ENCODE data around the gene PHLPP1. TPM values are rescaled to one million over a fixed set of nuclear protein-coding genes. Genes with fewer than 3 reads are reported as not detected.
A peak's percentile ranks its signal among the peaks of the same experiment; 100 is the strongest.

The PHLPP1 gene
- total and polyA plus RNA-seq, 2 donors: 6.6 to 27.3 TPM

DNA sequence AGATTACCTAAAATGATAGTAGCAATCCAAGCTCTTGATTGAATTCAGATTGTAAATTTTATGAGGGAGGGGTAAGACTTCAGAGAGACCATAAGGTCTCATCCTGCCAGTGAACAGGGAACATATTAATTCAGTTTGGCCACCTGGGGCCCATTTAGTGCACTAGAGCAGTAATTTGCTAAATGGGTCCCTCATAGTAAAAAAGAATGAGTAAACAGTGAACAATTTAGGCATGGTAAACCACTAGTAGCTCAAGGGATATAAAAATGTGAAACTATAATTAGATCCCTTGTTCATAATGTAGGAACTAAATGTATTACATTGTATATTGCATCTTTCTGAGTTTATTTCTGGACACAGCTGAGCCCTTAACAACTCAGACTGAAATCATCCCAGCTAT is 4.9 kb upstream of the PHLPP1 start:
- Histone ChIP-seq H3K4me1 (ENCODE audit: insufficient read depth) (no peaks in the 10 kb centered on the region), H3K4me3 (ENCODE audit: low read depth, low read length) (no peak overlapping the region), H3K36me3 (ENCODE audit: insufficient read depth) (no peaks in the 10 kb centered on the region), H3K27ac (ENCODE audit: low read depth) (no peak overlapping the region)
- DNase-seq (ENCODE audit: extremely low spot score): no peak

DNA sequence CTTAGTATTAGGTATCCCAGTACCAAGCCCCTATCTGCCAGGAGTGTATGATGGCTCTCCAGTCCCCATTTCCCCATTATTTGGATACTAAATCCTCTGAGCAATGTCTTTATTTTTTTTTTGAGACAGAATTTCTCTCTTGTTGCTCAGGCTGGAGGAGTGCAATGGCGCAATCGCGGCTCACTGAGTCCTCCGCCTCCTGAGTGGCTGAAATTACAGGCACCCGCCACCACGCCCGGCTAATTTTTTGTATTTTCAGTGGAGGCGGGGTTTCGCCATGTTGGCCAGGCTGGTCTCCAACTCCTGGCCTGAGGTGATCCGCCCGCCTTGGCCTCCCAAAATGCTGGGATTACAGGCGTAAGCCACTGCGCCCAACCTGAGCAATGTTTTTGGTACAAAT is 3.6 kb upstream of the PHLPP1 start:
- Histone ChIP-seq H3K4me3 (ENCODE audit: low read depth, low read length) (no peak overlapping the region), H3K27ac (ENCODE audit: low read depth) (no peak overlapping the region), H3K36me3 (ENCODE audit: insufficient read depth) (no peaks in the 10 kb centered on the region), H3K4me1 (ENCODE audit: insufficient read depth) (no peaks in the 10 kb centered on the region)
- DNase-seq (ENCODE audit: extremely low spot score): no peak
- 98% methylated on average over 13 of the region's 13 CpGs for whole genome bisulfite sequencing

DNA sequence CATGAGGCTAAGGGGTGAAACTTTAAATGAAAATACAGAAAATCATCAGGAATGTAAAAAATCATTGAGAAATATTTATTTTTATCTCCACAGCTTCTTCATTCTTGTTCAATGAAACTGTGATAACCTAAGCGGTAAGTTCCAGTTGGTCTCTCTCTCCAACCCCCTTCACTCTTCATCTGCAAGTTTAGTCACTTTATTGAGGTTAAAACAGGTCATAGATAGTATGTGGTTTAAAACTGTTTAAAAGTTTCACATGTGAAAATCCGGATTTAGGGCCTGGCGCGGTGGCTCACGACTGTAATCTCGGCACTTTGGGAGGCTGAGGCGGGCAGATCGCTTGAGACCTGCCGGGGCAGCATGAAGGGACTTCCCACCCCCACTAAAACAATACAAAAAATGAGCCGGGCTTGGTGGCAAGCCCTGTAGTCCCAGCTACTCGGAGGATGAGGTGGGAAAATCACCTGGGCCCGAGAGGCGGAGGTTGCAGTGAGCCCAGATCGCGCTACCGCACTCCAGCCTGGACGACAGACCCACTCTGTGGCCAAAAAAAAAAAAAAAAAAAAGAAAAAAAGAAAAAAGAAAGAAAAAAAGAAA is 1.6 kb upstream of the PHLPP1 start:
- Histone ChIP-seq H3K4me1 (ENCODE audit: insufficient read depth) (no peaks in the 10 kb centered on the region), H3K36me3 (ENCODE audit: insufficient read depth) (no peaks in the 10 kb centered on the region), H3K27ac (ENCODE audit: low read depth) (no peak overlapping the region), H3K4me3 (ENCODE audit: low read depth, low read length) (no peak overlapping the region)
- DNase-seq (ENCODE audit: extremely low spot score): no peak
- WGBS: 76% methylated on average over 17 of the region's 17 CpGs

DNA sequence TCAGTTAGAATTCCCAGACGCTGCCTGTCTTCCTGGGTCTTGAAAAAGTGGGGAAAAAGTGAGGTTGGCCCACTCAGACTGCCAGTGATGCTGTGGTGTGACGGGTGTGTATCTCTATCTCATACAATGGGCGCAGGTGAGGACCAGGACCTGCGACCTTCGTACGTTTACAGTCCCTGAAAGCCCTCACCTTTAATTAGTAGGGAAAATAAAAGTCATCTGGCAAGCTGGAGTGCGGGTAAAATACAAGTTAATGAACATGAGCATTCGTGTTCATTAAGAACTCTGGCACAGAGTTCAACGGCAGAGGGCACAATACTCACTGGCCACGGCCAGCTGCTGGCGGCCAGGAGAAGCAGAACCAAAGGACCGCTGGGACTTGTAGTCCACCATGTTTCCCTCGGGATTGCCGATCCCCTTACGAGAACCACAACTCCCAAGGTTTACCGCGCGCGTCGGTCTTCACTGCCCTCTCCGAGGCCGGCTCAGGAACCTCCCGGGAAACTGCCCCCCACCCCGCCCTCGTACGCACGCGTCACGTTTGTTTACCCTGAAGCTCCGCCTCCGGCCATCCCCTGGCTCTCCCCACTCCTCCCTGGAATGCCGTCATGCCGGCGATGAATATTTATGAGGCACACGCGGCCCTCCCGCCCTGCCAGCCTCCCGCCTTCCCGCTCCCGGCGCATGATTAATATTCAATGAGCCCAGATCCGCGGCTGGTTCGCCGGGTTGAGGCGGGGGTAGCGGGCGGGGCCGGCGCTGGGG is 488 bp upstream of the PHLPP1 start:
- WGBS: 2% methylated on average over 50 of the region's 50 CpGs
- Histone ChIP-seq H3K4me3 (ENCODE audit: low read depth, low read length) (peak overlapping the region; percentile 84), H3K27ac (ENCODE audit: low read depth) (peak overlapping the region; percentile 99), H3K4me1 (ENCODE audit: insufficient read depth) (no peaks in the 10 kb centered on the region), H3K36me3 (ENCODE audit: insufficient read depth) (no peaks in the 10 kb centered on the region)
- peak; percentile 99 for DNase-seq (ENCODE audit: extremely low spot score)

DNA sequence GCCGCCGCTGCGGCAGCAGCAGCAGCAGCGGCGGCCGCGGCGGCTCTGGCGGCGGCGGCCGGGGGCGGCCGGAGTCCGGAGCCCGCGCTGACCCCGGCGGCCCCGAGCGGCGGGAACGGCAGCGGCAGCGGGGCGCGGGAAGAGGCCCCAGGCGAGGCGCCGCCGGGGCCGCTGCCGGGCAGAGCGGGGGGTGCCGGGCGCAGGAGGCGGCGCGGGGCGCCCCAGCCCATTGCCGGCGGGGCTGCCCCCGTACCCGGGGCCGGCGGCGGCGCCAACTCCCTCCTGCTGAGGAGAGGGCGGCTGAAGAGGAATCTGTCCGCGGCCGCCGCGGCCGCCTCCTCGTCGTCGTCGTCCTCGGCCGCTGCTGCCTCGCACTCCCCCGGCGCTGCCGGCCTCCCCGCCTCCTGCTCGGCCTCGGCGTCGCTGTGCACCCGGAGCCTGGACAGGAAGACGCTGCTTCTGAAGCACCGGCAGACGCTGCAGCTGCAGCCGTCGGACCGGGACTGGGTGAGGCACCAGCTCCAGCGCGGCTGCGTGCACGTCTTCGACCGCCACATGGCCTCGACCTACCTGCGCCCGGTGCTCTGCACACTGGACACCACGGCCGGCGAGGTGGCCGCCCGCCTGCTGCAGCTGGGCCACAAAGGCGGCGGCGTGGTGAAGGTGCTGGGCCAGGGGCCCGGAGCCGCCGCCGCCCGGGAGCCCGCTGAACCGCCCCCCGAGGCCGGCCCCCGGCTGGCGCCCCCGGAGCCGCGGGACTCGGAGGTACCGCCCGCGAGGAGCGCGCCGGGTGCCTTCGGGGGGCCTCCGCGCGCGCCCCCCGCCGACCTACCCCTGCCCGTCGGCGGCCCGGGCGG is 646 bp downstream of the PHLPP1 start:
- H3K36me3 ChIP-seq (ENCODE audit: insufficient read depth): peaks cover 3% of the 10 kb centered on the region
- WGBS: under 1% methylated on average over 127 of the region's 127 CpGs
- no peaks in the 10 kb centered on the region for H3K4me1 ChIP-seq (ENCODE audit: insufficient read depth)
- H3K27ac ChIP-seq (ENCODE audit: low read depth): peak overlapping the region; percentile 99
- DNase-seq (ENCODE audit: extremely low spot score): no peak
- peak overlapping the region; percentile 84 for H3K4me3 ChIP-seq (ENCODE audit: low read depth, low read length)

DNA sequence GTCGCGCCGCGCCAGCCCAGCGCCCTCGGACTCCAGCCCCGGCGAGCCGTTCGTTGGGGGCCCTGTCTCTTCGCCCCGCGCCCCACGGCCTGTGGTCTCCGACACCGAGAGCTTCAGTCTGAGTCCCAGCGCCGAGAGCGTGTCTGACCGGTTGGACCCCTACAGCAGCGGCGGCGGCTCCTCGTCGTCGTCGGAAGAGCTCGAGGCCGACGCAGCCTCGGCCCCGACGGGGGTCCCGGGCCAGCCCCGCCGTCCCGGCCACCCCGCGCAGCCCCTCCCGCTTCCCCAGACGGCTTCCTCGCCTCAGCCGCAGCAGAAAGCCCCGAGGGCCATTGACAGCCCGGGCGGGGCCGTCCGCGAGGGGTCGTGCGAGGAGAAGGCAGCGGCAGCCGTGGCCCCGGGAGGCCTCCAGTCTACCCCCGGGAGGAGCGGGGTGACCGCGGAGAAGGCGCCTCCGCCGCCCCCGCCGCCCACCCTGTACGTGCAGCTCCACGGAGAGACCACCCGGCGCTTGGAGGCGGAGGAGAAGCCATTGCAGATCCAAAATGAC is 1.4 kb downstream of the PHLPP1 start:
- DNase-seq (ENCODE audit: extremely low spot score): no peak
- Histone ChIP-seq H3K27ac (ENCODE audit: low read depth) (no peak overlapping the region), H3K36me3 (ENCODE audit: insufficient read depth) (peaks cover 3% of the 10 kb centered on the region), H3K4me3 (ENCODE audit: low read depth, low read length) (peak overlapping the region; percentile 84), H3K4me1 (ENCODE audit: insufficient read depth) (no peaks in the 10 kb centered on the region)
- under 1% methylated on average over 68 of the region's 68 CpGs for WGBS

DNA sequence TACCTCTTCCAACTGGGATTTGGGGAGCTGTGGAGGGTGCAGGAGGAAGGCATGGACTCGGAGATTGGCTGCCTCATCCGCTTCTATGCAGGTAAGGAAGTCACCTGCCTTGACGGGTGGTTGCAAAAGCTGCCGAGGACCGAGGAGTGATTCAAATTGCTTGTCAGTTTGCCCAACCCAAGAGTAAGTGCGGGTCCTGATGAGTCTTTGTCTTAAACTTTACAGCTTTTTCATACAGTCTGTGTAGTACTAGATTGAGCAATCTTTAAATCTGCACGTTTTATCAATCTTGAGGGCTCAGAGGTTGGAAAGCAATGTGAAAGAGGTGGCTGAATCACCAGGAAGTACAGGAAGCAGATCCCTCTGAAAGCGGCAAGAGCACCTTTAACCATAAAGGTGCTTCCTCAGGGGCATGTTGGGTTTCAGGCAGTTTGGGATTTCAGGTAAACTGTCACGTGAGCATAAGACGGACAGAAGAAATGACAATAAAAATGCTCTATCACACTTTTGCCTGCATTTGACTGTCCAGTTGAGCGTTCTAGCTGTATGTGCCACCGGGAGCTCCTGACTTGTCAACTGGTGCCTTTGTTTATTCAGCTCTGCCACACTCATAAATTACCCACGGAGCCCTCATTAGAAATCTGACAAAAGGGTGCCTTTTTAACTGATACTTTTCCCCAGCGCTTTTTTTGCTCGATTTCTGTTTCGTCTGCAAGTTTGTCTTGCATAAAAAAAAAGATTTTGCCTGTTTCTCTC is 2.0 kb downstream of the PHLPP1 start:
- peak; percentile 21 for DNase-seq (ENCODE audit: extremely low spot score)
- 4% methylated on average over 16 of the region's 16 CpGs for WGBS
- Histone ChIP-seq H3K4me1 (ENCODE audit: insufficient read depth) (no peaks in the 10 kb centered on the region), H3K27ac (ENCODE audit: low read depth) (no peak overlapping the region), H3K4me3 (ENCODE audit: low read depth, low read length) (peak overlapping the region; percentile 84), H3K36me3 (ENCODE audit: insufficient read depth) (peaks cover 3% of the 10 kb centered on the region)

DNA sequence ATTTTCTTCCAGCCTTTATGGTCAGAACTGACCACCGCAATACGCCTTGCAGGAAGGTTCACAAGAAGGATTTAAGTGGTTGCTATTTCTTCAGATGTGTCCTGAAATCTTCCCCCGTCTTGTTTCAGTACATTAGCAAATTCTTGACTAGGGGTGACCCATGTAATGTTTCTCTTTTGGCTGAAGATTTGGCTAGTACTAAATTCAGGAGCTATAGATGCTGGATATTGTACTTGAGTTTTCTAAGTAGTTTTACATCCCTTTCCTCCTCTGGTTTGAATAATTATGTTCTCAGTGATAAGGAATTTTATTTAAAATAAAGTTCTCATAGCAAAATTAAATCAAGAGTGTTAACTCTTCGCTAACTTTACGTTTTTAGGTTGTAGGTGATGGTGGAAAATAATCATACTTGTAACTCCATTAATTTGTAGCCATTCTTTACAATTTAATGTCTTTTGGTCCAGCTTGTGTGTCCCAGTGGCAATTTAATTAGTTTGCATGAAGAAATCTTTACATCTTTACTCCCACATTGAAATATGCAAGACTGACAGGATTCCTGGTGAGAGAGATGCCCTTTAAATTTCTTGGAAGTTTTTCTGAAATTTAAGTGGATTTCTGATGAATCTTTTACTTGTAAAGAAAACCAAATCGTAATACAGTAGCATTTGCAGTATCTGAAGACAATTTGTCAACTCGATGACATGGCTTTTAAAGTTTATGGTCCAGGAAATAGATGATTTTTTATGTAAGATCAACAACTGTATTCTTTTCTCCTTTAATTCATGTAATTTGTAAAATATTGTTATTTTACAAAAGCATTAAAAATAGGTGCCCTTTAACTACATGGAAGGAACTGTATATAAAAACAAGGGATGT is 2.8 kb downstream of the PHLPP1 start:
- H3K4me1 ChIP-seq (ENCODE audit: insufficient read depth): no peaks in the 10 kb centered on the region
- H3K4me3 ChIP-seq (ENCODE audit: low read depth, low read length): peak overlapping the region; percentile 84
- H3K36me3 ChIP-seq (ENCODE audit: insufficient read depth): peaks cover 3% of the 10 kb centered on the region
- DNase-seq (ENCODE audit: extremely low spot score): no peak
- WGBS: 52% methylated on average over 7 of the region's 7 CpGs
- no peak overlapping the region for H3K27ac ChIP-seq (ENCODE audit: low read depth)

DNA sequence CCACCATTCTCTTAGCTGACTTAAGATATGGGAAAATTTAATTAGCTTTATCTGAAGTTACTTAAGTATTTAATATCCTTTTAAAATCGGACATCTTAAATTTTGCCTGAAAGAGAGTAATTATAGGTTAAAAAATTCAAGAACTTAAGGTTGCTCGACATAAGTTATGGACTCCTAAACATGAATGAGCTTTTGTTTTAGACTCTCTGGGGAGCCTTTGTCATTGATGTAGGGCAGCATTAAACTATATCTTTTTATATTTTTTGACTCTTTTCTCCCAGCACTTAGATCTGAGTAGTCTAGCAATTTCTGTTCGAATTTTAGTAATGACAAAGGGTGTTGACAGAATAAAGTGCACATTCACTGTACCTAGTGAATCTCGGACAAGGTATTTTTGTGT is 4.7 kb downstream of the PHLPP1 start:
- Histone ChIP-seq H3K36me3 (ENCODE audit: insufficient read depth) (peaks cover 3% of the 10 kb centered on the region), H3K27ac (ENCODE audit: low read depth) (no peak overlapping the region), H3K4me1 (ENCODE audit: insufficient read depth) (no peaks in the 10 kb centered on the region), H3K4me3 (ENCODE audit: low read depth, low read length) (no peak overlapping the region)
- no peak for DNase-seq (ENCODE audit: extremely low spot score)
- WGBS: 59% methylated on average over 4 of the region's 4 CpGs

DNA sequence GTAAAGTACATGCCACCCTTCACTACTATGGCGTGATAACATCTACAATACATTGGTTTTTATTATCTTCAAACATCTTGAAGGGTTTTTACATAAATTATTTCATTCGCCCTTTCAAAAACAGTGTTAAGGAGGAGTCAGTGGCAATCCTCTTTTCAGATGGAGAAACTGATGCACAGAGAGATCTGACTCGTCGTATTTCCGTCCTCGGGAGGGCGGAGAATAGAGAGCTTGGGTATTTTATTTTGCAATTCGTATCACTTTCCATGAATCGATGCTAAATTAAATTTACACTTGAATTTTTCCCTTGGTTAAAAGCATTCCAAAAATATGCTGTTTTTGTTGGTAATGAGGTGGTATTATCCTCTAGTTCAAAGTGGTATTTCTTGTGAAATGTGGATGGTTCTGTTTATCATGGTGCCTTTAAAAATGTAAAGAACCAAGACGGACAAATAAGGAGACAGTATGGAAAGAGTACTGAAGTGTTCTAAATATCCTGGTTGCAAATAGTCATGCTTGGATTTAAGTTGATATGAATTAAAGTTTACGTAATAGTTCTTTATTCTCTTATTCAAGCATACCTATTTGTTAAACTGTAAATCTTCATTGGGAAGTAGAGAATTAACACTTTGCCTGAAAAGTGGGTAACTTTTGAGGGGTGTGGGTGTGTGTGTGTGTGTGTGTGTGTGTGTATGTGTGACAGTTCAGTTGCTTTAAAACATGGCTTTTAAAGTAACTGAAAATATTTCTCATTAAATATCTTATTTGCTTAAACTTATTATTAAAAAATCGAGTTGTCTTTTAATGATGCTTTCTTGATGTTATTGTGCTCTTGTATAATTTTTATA is 5.6 kb downstream of the PHLPP1 start:
- Histone ChIP-seq H3K4me3 (ENCODE audit: low read depth, low read length) (no peak overlapping the region), H3K36me3 (ENCODE audit: insufficient read depth) (peaks cover 3% of the 10 kb centered on the region), H3K4me1 (ENCODE audit: insufficient read depth) (no peaks in the 10 kb centered on the region), H3K27ac (ENCODE audit: low read depth) (no peak overlapping the region)
- no peak for DNase-seq (ENCODE audit: extremely low spot score)
- WGBS: 87% methylated on average over 12 of the region's 12 CpGs

DNA sequence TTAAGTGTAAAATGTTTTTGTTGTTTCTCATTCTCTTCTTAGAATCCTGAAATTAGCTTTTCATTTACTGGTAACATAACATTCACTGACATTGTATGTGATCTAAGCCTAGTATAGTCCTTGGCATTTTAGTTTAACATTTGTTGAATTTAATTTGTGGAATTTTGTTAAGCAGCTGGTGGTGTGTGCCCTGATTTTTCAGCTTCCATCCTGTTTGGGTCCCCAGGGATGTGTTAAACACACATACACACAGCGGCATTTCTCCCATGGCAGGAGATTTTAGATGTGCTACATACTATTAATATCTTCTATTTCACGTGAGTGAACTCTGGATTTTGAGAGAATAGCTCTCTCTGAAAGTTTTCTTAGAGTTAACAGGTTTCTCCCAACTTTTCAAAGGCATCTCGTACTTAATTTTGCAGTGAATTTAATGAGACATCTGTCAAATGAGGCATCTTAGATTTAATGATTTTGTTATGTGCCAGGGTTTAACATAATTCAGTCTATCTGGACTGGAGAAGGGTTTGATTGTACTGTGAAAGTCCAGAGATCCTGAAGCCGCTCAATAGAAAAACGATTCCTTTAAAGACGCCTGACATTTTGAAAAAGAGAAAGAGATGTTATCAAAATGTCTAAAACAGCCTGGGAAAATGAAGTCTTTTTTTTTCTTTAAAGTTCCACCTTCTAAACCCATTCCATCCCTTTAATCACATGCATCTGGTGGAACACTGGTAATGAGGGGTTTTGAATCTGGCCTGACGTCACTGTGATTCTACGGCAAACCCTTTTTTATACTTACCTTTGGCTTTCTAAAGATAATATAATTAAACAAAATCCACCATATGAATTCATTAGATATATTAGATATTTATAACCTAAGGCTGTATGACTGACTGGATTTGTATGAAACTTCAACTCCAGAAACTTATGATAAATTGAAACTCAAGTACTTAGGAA is 6.8 kb downstream of the PHLPP1 start:
- no peak overlapping the region for H3K4me3 ChIP-seq (ENCODE audit: low read depth, low read length)
- WGBS: 87% methylated on average over 8 of the region's 8 CpGs
- peaks cover 3% of the 10 kb centered on the region for H3K36me3 ChIP-seq (ENCODE audit: insufficient read depth)
- no peaks in the 10 kb centered on the region for H3K4me1 ChIP-seq (ENCODE audit: insufficient read depth)
- H3K27ac ChIP-seq (ENCODE audit: low read depth): no peak overlapping the region
- DNase-seq (ENCODE audit: extremely low spot score): no peak

Data from urinary bladder (tissue), 4 donors.